Gastrocnemius medialis (tissue), 4 donors: ENCODE measurements around the gene SKIDA1. TPM values are rescaled to one million over a fixed set of nuclear protein-coding genes. Genes with fewer than 3 reads are reported as not detected.

Experiments
- microRNA counts, 2 donors: library from miRNA; unstranded; fragments of <30 nt; microRNA quantifications; one replicate each; lab custom pipeline; 2016
- microRNA-seq, 2 donors: library from miRNA; unstranded; fragments of <30 nt; microRNA quantifications; one replicate each; pipeline ENCODE4, GENCODE V29; 2016; ENCODE audit warnings: borderline replicate concordance in 2 of 2
- total RNA-seq, 4 donors: library from RNA; depleted of rRNA; stranded (reverse); fragments of >200 nt; gene quantifications; one replicate each; pipeline versions ENCODE4 v1.1.0 to v1.2.3, GENCODE V29; 2016

Gene SKIDA1
- total RNA-seq, 4 donors from 2014 or later: 0.09 TPM; not detected in 3

MicroRNAs encoded within 50 kb of the gene (microRNA counts, 767-probe panel; counts per million panel counts)
- microRNA hsa-miR-1915-3p (lab: Ali Mortazavi, UCI): 356 to 448 counts per million in 2 donors

Small RNAs within 50 kb of the gene (microRNA-seq; reads per million reads assigned to microRNA genes)
- 0 reads per million in 2 donors for gene MIR1915

Other genes with a start within 250 kb of the SKIDA1 start
- 10 to 100 TPM; 13.6 to 26.6 (median 21.6) TPM for gene MLLT10, start 8.6 kb upstream of the SKIDA1 start, total RNA-seq